Glutamatergic neuron (in vitro differentiated cells): ENCODE results near the gene BHLHE41. TPM values are rescaled to one million over a fixed set of nuclear protein-coding genes. Genes with fewer than 3 reads are reported as not detected.

Source experiments
- DNase-seq: peaks from one replicate; pipeline ENCODE4 v3.0.0; 2022
- H3K27ac Mint-ChIP-seq: one replicate; pipeline ENCODE4 v1.8.0; 2020; ENCODE audit warnings: mild to moderate bottlenecking, mixed read lengths, inconsistent platforms; ENCODE audit not compliant: unreplicated experiment
- H3K27me3 Mint-ChIP-seq: one replicate; pipeline ENCODE4 v1.8.0; 2020; ENCODE audit warnings: mild to moderate bottlenecking, moderate library complexity, mixed read lengths, inconsistent platforms; ENCODE audit not compliant: unreplicated experiment
- H3K36me3 Mint-ChIP-seq: one replicate; pipeline ENCODE4 v1.8.0; 2020; ENCODE audit warnings: mild to moderate bottlenecking, mixed read lengths, inconsistent platforms; ENCODE audit not compliant: unreplicated experiment
- H3K4me1 Mint-ChIP-seq: one replicate; pipeline ENCODE4 v1.8.0; 2020; ENCODE audit warnings: mild to moderate bottlenecking, low read depth, mixed read lengths, inconsistent platforms; ENCODE audit not compliant: unreplicated experiment
- H3K4me3 Mint-ChIP-seq: one replicate; pipeline ENCODE4 v1.8.0; 2020; ENCODE audit warnings: mild to moderate bottlenecking, mixed read lengths, inconsistent platforms; ENCODE audit not compliant: unreplicated experiment
- H3K9me3 Mint-ChIP-seq: one replicate; pipeline ENCODE4 v1.8.0; 2020; ENCODE audit warnings: mild to moderate bottlenecking, moderate library complexity, mixed read lengths, inconsistent platforms; ENCODE audit not compliant: unreplicated experiment
- CTCF ChIP-seq: fragments of 200-600 bp; sonication (generic); IDR thresholded peaks from one replicate; pipeline ENCODE4 v1.5.0; 2021; ENCODE audit not compliant: partially characterized antibody, unreplicated experiment
- total RNA-seq: library from RNA; stranded (reverse); fragmentation: NEBNext Ultra II Directional; extraction: Animal tissue kit (Norgen Biotek cat#: 25700); gene quantifications from one replicate; pipeline ENCODE4 v1.2.1, GENCODE V29; 2021; ENCODE audit not compliant: unreplicated experiment

The BHLHE41 gene
- total RNA-seq, 1 donor from 2014 or later: 3.6 TPM

DNA sequence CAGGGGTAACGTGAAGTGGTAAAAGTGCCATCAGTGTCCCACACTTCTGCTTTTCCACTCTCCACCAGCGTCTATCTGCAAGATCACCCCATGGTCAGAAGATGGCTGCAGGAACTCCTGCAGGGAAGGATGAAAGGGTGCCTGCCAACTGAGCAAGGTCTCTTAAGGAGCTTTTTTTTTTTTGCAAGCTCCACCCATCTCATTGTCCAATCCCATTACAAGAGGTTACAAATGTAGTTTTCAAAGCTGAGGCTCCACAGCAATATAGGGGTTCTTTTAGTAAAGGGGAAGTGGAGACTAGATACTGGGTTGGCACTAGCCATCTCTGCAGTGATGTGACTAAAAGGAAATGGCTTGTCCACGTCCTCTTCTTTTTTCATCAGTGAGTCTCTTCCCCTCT is 5.9 kb upstream of the BHLHE41 start:
- H3K27ac Mint-ChIP-seq: no peak overlapping the region
- H3K9me3 Mint-ChIP-seq: peaks cover 6% of the 10 kb centered on the region
- H3K27me3 Mint-ChIP-seq: peaks cover 5% of the 10 kb centered on the region
- no peak for DNase-seq
- peaks cover 3% of the 10 kb centered on the region for H3K4me1 Mint-ChIP-seq
- no peaks in the 10 kb centered on the region for H3K36me3 Mint-ChIP-seq
- H3K4me3 Mint-ChIP-seq: no peak overlapping the region
- no peak for TF ChIP-seq CTCF

- no peaks in the 10 kb centered on the region for H3K36me3 Mint-ChIP-seq
- no peak for DNase-seq
- peaks cover 13% of the 10 kb centered on the region for H3K4me1 Mint-ChIP-seq
- H3K27ac Mint-ChIP-seq: no peak overlapping the region
- H3K27me3 Mint-ChIP-seq: peaks cover 16% of the 10 kb centered on the region
- no peak overlapping the region for H3K4me3 Mint-ChIP-seq
- H3K9me3 Mint-ChIP-seq: peaks cover 11% of the 10 kb centered on the region
- TF ChIP-seq CTCF: no peak
Observed at GRCh38 chr12:26128168-26128567, 3.3 kb upstream of the BHLHE41 start.

DNA sequence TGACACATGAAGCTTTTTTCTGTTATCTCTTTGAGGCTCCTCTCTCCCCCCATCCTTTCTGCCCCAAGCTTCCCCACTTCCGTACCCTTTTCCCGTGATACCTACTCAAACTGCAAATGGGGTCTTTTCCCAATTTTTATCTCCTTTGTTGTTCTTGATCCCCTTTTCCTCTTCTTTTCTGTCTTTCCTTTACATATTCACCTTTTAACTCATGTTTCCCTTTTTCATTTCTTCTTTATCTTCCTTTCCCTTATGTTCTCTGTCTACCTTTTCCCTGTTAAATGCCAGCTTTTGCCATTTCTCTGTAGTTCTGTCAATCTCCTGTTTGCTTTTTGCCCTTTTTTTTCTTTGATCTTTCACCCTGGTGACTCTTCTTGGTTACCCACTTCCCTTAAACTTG is 2.6 kb upstream of the BHLHE41 start:
- peaks cover 20% of the 10 kb centered on the region for H3K27me3 Mint-ChIP-seq
- DNase-seq: no peak
- H3K36me3 Mint-ChIP-seq: no peaks in the 10 kb centered on the region

GRCh38 chr12:26126340-26127284 is 1.8 kb upstream of the BHLHE41 start:
- H3K4me3 Mint-ChIP-seq: peak overlapping the region; percentile 95
- peaks cover 10% of the 10 kb centered on the region for H3K9me3 Mint-ChIP-seq
- DNase-seq: peak; percentile 87
- TF ChIP-seq CTCF: no peak
- no peaks in the 10 kb centered on the region for H3K36me3 Mint-ChIP-seq
- H3K27me3 Mint-ChIP-seq: peaks cover 21% of the 10 kb centered on the region
- no peak overlapping the region for H3K27ac Mint-ChIP-seq
- H3K4me1 Mint-ChIP-seq: peaks cover 16% of the 10 kb centered on the region

More for the DNA sequence above, 2.6 kb upstream of the BHLHE41 start:
- Mint-ChIP-seq H3K9me3 (peaks cover 11% of the 10 kb centered on the region), H3K4me1 (peaks cover 13% of the 10 kb centered on the region), H3K27ac (no peak overlapping the region), H3K4me3 (peak overlapping the region; percentile 95)
- no peak for TF ChIP-seq CTCF
